Skin of body (tissue), 2 donors: Measurements from ENCODE around the gene RAP1A. TPM values are rescaled to one million over a fixed set of nuclear protein-coding genes. Genes with fewer than 3 reads are reported as not detected.
"Not testable (repeated sequence)": the region's sequence is repeated elsewhere in the genome, so short reads cannot be mapped to it uniquely, and the experiment has no call there.

Experiments used
- DNase-seq: peaks from one replicate; lab custom pipeline; 2025; lab: John Stamatoyannopoulos, UW
- total RNA-seq: library from RNA; depleted of rRNA; stranded (reverse); fragments of >200 nt; gene quantifications from one replicate; pipeline ENCODE4 v1.2.3, GENCODE V29; 2014

Gene RAP1A
- total RNA-seq, 1 donor from 2014 or later: 21.4 TPM

DNA sequence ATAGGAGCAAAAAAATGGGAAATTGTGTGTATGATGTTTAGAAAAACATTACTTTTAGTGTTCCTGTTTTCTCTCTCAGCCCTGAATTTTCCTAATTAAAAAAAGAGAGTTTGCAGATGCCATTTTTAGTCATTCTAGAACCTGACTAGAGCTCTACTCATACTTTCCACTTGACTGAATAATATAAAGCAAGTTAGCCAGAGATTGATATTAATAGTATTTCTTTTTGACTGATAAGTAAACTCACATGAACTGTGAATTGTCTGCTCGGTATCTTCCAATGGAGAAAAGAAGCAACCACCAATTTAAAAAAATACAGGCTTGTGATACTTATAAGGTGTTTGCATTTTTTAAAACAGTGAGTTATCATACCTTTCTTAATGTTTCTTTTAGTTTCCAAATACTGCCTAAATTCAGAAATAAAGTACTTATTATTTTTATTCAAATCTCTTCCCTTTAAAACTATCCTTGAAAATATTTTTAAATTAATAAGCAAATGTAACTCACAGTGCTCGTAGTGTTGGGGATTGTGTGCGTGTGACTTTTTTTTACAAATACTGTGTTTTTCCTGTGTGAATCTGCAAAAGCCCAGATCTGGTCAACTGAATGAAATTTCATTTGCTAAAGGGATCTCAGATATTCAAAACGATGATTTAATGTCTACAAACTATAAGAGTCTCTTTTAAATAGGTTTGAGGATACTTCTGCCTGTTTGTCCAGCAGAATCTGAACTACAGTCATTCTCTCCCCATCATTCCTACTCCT is 9.8 kb downstream of the RAP1A start:
- no peak for DNase-seq

DNA sequence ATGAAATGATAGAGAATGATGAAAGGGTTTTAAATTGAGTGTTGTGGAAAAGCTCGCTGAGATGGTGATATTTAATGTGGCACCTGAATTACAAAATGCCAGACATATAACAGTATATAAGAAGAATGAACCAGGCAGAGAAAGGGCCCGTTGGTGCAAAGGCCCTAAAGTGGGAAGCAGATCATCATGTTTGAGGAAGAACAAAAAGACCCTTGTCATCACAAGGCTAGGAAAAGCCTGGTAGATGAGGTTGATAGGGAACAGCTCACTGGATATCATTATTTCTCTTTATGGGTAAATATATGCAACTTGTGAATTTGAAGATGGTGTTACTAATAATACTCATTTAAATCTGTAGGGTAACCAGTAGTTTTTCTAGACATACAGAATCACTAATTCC is 11.0 kb downstream of the RAP1A start:
- no peak for DNase-seq

DNA sequence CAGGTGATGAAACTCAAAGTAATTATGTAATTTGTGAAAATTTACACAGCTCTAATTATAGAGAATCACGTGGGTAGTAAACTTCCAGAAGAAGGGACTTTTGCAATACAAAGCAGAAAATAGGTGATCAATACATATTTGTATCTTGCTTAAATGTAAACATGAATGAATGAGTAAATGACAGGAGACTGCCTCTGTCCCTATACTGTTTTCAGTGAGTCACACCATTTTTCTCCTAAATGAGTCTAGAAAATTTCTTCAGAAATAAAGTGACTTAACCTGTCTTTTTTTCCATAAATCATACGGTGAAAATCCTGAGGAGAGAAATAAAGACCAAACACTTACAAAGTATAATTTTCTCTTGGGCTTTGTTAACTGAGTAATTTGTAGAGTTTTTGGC is 11.9 kb downstream of the RAP1A start:
- no peak for DNase-seq

GRCh38 chr1:111632771-111633170 is 13.2 kb downstream of the RAP1A start:
- DNase-seq: not testable (repeated sequence)

DNA sequence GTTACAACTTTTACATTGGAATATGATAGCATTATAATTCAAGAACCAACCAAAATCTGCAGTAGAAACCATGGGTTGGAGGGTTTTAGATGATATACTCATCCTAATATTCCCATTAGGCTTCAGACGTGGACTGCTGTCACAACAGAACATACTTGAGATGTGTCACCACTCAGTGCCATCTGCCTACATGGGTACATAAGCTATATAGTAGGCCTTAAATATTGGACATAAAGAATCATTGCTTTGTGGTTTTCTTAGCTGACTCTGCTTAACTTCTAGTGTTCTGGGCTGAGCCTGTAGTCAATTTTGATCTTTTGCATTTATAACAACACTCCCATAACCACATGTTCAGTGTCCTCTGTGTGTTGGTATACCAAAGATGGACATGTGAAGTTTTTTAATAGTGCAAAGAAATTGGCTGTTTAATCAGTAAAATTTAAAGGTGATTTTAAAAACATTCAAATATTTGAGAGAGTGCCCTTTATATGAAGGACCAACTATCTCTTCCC is 14.2 kb downstream of the RAP1A start:
- no peak for DNase-seq

- no peak for DNase-seq
These were observed 15.9 kb downstream of the RAP1A start for GRCh38 chr1:111635324-111636009.

DNA sequence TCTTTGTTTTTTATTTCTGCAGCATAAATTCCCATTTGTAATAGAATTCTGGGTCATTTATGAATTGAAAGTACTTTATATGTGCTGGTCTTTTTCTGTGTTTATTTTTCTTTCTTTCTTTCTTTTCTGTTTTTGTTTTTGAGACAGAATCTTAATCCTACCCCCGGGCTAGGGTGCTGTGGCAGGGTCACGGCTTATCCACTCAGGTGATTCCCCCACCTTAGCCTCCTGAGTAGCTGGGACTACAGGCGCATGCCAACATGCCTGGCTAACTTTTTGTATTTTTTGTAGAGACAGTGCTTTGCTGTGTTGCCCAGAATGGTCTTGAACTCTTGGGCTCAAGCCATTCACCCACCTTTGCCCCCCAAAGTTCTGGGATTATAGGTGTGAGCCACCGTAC is 18.7 kb downstream of the RAP1A start:
- DNase-seq: no peak

DNA sequence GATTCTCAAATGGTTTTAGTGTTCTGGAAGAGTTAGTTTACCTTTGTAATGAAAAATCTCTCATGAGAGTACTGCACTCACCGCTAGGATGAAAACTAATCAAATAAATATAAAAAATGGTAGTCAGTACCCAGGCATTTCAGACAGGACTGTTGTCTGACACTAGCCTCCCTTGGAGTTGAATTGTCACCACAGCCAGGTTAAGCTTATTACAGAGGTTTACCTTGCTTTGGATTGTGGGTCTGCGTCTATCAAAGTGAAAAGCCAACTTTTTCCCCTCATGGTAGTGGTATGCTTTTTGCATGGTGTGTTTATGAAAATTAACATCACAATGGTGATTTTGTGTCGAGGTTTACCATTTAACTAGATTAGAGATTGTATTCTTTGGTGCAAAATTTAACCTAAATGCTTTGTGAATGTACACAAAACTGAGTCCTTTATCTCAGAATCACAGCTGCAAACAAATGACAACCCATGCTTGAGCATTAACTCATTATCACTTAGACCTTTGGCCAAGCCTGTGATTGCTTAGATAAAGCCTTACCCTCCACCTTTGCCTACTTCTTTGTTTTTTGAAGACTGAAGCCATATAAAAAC is 20.1 kb downstream of the RAP1A start:
- no peak for DNase-seq

DNA sequence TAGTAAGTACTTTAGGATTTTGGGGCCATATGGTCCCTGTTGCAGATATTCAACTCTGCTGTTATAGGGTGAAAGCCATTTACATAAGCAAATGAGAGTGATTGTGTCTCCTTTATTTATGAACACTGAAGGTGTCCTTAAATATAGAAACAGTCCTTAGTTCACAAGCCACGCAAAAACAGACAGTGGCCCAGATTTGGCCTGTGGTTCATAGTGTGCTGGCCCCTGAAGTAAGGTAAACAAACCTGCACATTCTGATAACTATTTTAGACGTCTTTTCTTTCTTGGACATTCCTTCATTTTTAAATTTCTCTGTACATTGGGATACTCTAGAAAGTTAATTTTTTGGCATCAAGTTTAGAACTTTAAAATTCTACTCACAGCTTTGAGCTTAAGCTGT is 23.5 kb downstream of the RAP1A start:
- no peak for DNase-seq

DNA sequence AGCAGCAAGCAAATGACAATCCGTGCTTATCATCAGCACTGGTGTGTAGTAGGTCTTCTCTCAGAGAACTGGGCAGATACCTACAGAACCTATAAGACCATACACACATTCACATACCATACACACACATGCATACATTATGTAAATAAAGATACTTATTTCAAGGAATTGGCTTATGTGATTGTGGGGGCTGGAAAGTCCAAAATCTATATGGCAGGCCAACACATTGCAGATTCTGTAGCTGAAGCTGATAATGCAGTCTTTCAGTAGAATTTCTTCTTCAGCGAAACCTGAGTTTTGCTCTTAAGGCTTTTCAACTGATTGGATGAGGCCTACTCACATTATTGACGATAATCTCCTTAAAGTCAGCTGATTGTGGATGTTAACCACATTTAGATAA is 24.1 kb downstream of the RAP1A start:
- DNase-seq: no peak

GRCh38 chr1:111644506-111644905 is 24.9 kb downstream of the RAP1A start:
- no peak for DNase-seq

GRCh38 chr1:111647736-111648135 is 28.1 kb downstream of the RAP1A start:
- DNase-seq: no peak

GRCh38 chr1:111648806-111649205 is 29.2 kb downstream of the RAP1A start:
- DNase-seq: no peak

- no peak for DNase-seq
These were observed 29.6 kb downstream of the RAP1A start for GRCh38 chr1:111649227-111649626.

DNA sequence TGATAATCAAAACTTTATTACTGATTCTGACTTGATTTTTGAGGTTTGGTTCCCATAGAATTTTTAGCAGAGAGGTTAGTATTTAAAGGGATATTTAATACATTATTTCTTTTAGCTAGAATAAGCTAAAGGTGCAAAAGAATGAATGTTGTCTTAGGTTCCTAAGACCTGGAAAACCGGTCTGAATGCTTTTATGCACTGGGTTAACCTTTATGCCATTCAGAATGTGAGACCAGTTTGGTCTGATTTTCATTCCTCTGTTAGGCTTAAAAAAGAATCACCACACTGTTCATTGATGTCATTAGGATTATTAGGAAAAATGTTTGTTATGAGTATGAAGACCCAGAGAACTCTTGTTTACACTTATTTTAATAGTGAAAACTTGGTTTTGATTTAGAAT is 30.1 kb downstream of the RAP1A start:
- no peak for DNase-seq

GRCh38 chr1:111653709-111654108 is 34.1 kb downstream of the RAP1A start:
- DNase-seq: no peak

DNA sequence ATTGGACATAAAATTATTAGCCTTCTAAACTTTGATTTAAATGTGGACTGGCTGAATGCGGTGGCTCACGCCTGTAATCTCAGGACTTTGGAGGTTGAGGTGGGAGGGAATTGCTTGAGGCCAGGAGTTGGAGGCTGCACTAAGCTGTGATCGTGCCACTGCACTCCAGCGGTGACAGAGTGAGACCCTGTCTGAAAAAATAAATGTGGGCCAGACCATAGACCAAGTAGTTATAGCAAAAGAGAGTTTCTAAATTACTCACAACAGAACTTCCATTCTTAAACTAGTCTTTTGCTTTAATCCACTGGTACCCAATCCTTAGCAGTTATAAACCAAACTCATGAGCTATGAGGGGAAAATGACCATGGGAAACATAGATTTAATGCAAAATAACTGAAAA is 35.2 kb downstream of the RAP1A start:
- no peak for DNase-seq

- peak; percentile 13 for DNase-seq
These were observed 36.8 kb downstream of the RAP1A start for GRCh38 chr1:111656086-111657017.

- no peak for DNase-seq
These were observed 39.0 kb downstream of the RAP1A start for GRCh38 chr1:111658622-111659021.

- no peak for DNase-seq
These were observed 40.9 kb downstream of the RAP1A start for GRCh38 chr1:111660204-111661150.
